GM21723 (cell line): ENCODE results near the gene SLC16A9.
A peak's percentile ranks its signal among the peaks of the same experiment; 100 is the strongest.

ENCODE experiments used
- ATAC-seq: cut with Tn5 transposase; IDR thresholded peaks from one replicate; pipeline ENCODE4 v1.9.1; 2021; ENCODE audit warnings: mild to moderate bottlenecking, moderate library complexity; ENCODE audit not compliant: unreplicated experiment

The SLC16A9 gene

GRCh38 chr10:59719374-59719773 is 9.7 kb upstream of the SLC16A9 start:
- ATAC-seq: no peak

DNA sequence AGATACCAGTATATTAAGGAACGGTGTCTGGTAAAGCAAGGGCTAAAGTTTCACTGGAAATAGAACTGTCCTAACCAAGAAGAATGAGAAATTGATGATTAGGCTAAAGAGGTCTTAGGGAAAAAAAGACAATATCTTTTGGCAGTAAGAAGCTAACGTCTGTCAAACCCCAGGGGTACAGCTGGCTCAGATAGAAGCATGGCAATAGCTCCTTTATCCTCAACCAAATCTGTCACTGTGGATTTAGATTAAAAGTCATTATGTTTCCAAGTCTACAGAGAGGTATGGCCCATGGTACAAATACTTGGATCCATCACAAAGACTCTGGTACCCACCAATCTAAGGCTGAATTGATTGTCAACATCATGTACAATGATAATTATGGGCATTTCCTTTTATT is 8.6 kb upstream of the SLC16A9 start:
- no peak for ATAC-seq

DNA sequence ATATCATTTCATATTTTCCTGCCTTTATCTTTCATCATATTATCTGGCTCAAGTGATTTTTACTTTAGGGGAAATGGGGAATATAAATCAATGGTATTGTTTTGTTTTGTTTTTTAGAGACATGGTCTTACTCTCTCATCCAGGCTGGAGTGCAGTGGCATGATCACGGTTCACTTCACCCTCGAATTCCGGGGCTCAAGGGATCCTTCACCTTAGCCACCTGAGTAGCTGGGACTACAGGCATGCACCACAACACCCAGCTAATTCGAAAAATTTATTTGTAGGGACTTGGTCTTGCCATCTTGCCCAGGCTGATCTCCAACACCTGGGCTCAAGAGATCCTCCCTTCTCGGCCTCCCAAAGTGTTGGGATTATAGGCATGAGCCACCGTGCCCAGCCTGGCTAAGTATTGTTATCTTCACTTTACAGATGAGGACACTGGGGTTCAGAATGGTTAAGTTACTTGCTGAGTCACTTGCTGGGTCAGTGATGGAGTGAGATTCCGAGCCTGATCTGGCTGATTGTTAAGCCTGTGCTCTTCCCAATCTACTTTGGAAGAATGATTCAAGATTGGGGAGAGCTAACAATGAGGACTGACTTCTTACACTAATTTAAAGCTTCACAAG is 3.7 kb upstream of the SLC16A9 start:
- ATAC-seq: no peak

GRCh38 chr10:59711871-59712494 is 2.3 kb upstream of the SLC16A9 start:
- no peak for ATAC-seq

- peak; percentile 45 for ATAC-seq
Observed at GRCh38 chr10:59708816-59709394, 745 bp downstream of the SLC16A9 start.

DNA sequence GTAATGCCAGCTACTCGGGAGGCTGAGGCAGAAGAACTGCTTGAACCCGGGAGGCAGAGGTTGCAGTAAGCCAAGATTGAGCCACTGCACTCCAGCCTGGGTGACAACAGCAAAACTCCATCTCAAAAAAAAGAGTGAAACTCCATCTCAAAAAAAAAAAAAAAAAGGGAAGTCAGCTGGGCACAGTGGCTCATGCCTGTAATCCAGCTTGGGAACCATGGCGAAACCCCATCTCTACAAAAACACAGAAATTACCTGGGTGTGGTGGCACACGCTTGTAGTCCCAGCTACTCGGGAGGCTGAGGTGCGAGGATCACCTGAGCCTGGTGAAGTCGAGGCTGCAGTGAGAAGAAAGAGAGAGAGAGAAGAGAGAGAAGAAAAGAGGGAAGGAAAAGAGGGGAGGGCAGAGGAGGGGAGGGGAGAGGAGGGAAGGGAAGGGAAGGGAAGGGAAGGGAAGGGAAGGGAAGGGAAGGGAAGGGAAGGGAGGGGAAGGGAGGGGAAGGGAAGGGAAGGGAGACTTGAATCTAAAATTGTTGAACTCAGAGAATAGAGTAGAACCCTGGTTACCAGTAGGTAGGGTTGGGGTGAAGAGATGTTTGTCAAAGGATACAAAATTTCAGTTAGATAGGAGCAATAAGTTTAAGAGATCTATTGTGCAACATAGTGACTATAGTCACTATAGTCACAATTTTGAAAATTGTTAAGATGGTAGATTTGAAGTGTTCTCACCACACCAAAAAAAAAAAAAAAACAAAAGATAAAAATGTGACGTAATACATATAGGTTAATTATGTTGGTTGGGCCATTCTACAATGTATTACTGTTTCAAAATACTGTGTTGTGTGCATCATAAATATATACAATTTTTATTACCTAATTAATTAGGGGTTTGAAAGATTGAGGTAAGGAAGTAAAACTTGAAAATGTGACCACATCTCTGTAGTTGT is 2.5 kb downstream of the SLC16A9 start:
- ATAC-seq: no peak

DNA sequence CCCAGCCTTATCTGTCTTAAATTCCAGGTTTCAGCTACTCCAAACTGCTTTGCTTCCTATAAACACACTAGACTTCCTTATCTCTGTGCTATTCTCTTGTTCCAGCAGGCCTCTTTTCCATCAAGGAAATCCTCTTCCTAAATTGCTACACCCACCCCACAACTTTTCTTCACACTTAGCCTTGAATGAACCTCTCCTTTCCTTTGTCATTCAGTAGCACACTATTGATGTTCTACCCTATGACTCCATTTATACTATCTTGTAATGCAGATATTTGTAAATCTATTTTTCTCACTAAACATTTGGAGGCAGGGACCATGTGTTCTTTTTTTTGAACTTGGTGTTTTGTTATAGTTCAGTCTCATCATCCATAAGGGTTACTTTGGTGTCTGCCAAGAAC is 3.7 kb downstream of the SLC16A9 start:
- no peak for ATAC-seq

DNA sequence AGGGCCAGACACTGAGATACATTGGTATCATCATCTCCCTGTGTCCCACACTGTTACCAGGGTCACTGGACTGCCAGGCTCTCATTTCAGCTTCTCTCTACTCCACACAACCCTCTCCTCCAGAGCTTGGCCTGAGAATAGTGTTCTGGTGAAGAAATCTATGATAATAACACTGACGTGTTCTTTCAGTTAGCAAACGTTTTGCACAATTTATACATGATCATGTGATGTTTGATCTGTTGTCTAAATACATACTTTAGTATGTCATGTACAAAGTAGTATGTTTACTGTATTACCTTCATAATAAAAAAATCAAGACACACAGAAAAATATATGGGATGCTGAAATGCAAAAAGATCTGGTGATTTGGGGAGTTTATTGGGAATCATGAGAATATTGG is 5.0 kb downstream of the SLC16A9 start:
- ATAC-seq: no peak

GRCh38 chr10:59702347-59702746 is 7.3 kb downstream of the SLC16A9 start:
- ATAC-seq: no peak

- no peak for ATAC-seq
Observed at GRCh38 chr10:59700709-59701108, 8.9 kb downstream of the SLC16A9 start.

DNA sequence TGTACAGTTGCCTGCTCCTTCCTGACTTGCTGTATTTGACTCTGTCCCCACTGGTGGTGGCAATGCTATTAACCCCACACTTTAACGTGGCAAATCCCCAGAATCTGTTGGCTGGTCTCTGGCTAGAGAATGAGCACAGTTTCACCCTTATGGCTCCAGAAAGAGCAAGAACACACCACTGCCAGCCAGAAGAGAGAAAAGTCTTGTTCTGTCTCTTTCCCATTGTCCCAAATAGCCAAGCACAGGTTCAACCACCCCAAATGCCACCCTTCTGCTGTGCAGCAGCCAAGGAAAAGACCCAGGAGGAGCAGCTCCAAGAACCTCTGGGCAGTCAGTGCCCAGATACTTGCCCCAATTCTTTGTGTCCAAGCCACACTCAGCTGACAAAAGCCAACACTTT is 11.3 kb downstream of the SLC16A9 start:
- ATAC-seq: no peak

DNA sequence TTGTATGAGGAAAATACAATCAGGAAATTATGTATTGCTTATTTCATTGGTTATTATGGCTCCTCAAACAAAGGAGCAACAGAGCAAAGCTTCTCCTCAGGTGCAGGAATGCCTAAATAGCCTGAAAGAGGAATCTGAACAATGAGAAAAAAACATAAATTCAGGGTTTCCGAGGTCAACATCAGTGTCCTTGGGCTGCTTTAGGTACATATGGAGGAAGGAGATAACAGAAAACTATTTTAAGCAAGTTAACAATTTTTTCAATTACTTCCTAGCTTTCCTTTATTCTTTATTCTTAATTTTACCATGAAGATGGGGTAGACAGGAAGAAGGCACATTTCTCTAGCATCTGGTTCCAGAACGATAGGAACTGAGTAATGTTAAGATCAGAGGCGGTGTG is 14.0 kb downstream of the SLC16A9 start:
- no peak for ATAC-seq

GRCh38 chr10:59694936-59695335 is 14.7 kb downstream of the SLC16A9 start:
- no peak for ATAC-seq

GRCh38 chr10:59692113-59692512 is 17.5 kb downstream of the SLC16A9 start:
- ATAC-seq: no peak

GRCh38 chr10:59688921-59689351 is 20.7 kb downstream of the SLC16A9 start:
- ATAC-seq: no peak

GRCh38 chr10:59687657-59688056 is 22.0 kb downstream of the SLC16A9 start:
- ATAC-seq: no peak

- no peak for ATAC-seq
Observed at GRCh38 chr10:59684006-59684405, 25.6 kb downstream of the SLC16A9 start.

DNA sequence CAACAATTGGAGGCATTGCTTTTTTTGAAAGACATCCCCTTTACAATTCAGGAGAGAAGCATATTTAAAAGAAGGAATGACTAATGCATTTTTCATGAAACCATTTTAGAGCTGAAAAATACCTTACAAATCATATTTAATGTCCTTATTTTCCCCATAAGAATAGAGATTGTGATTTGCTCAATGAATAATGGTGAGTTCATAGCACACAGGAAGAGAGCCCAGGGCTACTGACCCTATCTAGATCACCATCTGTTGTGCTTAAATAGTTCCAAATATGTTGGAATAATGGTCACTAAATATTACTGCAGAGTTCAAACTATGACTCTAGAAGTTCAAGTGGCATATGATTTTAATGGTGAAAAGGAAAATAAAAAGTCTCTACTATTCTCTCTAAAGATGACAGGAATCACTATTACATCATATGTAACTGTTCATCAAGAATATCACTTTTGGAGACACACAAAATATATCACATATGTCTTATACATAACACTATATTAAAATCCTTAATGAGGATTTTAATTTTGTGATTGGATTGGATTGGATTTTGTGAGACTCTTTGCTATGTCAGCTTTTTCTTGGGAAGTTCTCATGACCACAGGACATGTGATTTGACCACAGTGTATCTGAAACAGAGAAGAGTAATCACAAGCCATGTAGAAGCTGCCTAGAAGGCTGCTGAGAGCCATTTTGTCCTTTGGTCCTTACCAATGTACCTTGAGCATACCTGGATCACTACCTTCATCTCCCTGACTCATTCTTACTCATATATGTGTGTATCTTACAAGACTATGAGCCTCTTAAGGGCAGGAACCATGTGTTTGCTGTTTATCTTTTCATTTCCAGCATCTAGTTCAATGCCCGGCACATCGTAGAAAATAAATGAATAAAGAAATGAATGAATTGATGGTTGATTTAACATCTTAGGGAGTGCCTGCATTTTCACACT is 26.4 kb downstream of the SLC16A9 start:
- no peak for ATAC-seq

DNA sequence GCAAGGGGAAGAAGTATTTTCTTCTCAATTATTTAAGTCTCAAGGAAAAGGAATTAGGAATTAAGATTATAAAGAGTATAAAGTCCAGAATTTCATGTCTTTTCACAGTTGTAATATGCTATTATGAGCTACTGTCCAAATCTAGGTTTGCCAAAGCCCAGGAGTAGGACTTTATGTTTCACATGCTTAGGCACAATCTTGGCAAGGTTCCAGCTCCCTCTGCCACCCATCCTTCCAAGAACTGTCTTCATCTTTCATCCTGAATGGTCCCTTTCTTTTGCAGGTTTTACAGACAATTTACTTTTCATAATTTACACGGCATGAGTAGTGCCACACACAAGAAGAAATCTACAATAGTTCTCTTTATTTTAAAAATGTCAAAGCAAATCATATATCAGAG is 29.5 kb downstream of the SLC16A9 start:
- no peak for ATAC-seq

DNA sequence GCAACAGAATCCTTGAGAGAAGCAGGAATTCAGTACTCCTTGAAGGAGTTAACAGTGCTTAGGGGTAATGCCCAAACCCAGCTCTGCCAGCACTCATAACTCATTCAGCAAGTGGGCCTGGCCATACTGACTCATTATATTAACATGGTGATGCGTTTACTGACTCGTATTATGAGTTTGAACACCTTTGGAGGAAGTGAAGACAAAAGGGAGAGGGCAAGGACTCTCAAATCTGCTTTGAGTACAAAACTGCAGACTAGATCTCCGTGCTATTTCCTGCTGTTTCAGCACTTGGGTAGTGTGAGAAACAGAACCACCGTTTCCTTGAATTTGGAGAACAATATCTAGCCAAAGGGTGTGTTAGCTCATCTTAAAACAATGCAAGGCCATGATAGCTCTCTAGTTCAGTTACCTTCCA is 30.8 kb downstream of the SLC16A9 start:
- peak; percentile 65 for ATAC-seq
